Duodenal mucosa (tissue), 2 donors: ENCODE measurements around the gene CAMK4.

ENCODE experiments used
- H3K27ac ChIP-seq: one replicate; pipeline ENCODE4 v1.7.0; 2013; ENCODE audit warnings: low read depth, low read length
- H3K27me3 ChIP-seq, 2 donors: one replicate each; pipeline ENCODE4 v1.7.0; 2013; ENCODE audit warnings: low read length in 2 of 2, control low read depth in 1 of 2; ENCODE audit not compliant: insufficient read depth in 2 of 2, control insufficient read depth in 1 of 2
- H3K36me3 ChIP-seq, 2 donors: one replicate each; pipeline ENCODE4 v1.7.0; 2013; ENCODE audit warnings: low read length in 2 of 2, control low read depth in 1 of 2; ENCODE audit not compliant: insufficient read depth in 2 of 2, control insufficient read depth in 1 of 2
- H3K4me1 ChIP-seq, 2 donors: one replicate each; pipeline ENCODE4 v1.7.0; 2013; ENCODE audit warnings: low read length in 2 of 2, control low read depth in 1 of 2; ENCODE audit not compliant: insufficient read depth in 2 of 2, control insufficient read depth in 1 of 2
- H3K4me3 ChIP-seq, 2 donors: one replicate each; pipeline ENCODE4 v1.7.0; 2013; ENCODE audit warnings: low read length in 2 of 2, low read depth in 1 of 2
- H3K9ac ChIP-seq, 2 donors: one replicate each; pipeline ENCODE4 v1.7.0; 2013; ENCODE audit warnings: low read length in 2 of 2, low read depth in 1 of 2
- H3K9me3 ChIP-seq, 2 donors: one replicate each; pipeline ENCODE4 v1.7.0; 2013; ENCODE audit warnings: low read length in 2 of 2, control low read depth in 1 of 2; ENCODE audit not compliant: control insufficient read depth in 1 of 2

Gene CAMK4

DNA sequence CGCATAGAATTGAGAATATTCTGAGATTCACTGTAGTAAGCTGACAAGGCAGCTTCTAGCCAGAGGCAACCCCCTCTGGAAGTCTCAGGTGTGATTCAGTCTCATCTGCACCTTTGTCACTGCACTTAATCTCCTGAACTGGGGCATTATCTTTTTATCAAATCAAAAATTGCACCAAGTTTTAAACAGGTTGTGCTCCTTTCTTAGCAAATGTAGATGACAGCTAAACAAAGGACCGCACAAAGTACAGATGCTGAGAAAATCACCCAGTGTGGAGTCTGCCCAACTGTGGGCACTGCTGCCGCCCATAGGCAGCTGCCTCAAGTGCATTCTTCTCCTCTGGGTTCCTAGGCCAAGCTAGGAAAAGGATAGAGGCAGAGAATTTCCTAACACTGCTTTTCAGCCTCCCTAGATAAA lies 237.1 kb downstream of the CAMK4 start:
- Histone ChIP-seq H3K9ac (no peak overlapping the region), H3K4me1 (no peaks in the 10 kb centered on the region), H3K36me3 (no peaks in the 10 kb centered on the region), H3K27me3 (no peaks in the 10 kb centered on the region), H3K27ac (no peak overlapping the region), H3K9me3 (no peaks in the 10 kb centered on the region), H3K4me3 (no peak overlapping the region)

DNA sequence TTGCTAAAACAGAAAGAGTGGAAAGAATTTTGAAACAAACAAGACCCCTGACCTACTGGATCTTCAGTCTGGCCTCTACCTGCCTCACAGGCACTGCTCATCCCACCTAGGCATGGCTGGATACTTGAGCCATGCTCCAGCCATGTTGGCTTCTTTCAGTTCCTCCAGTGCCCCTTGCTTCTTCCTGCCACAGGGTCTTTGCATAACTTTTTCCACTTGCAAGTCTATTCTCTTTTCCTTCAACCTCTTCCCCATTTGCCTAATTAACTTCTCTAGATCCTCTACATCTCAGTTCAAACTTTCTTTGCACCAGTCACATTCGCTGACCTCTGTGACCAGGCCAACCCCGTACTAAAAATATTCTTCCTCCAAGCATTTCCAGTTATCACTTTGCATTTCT lies 237.8 kb downstream of the CAMK4 start:
- Histone ChIP-seq H3K9me3 (no peaks in the 10 kb centered on the region), H3K27ac (no peak overlapping the region), H3K36me3 (no peaks in the 10 kb centered on the region), H3K27me3 (no peaks in the 10 kb centered on the region), H3K4me1 (no peaks in the 10 kb centered on the region), H3K9ac (no peak overlapping the region), H3K4me3 (no peak overlapping the region)

DNA sequence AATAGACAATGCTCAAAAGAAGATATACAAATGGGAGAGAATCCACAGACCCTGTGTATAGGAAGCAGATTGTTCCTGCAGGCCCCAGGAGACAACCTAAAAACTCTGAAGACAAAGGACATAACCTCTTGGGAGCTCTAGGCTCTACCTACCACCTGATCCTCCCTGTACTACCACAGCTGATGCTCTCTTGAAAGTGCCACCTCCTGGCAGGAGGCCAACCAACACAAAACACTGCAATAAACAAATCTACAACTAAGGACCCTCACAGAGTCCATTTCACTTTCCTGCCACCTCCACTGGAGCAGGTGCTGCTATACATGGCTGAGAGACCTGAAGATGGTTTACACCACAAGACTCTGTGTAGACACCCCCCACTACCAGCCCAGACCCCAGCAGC lies 239.1 kb downstream of the CAMK4 start:
- no peaks in the 10 kb centered on the region for H3K4me1 ChIP-seq
- no peaks in the 10 kb centered on the region for H3K9me3 ChIP-seq
- H3K27me3 ChIP-seq: no peaks in the 10 kb centered on the region
- H3K4me3 ChIP-seq: no peak overlapping the region
- H3K27ac ChIP-seq: no peak overlapping the region
- no peak overlapping the region for H3K9ac ChIP-seq
- H3K36me3 ChIP-seq: no peaks in the 10 kb centered on the region

- no peaks in the 10 kb centered on the region for H3K36me3 ChIP-seq
- no peaks in the 10 kb centered on the region for H3K4me1 ChIP-seq
- H3K27me3 ChIP-seq: no peaks in the 10 kb centered on the region
- H3K4me3 ChIP-seq: no peak overlapping the region
- H3K9me3 ChIP-seq: no peaks in the 10 kb centered on the region
- H3K9ac ChIP-seq: no peak overlapping the region
- no peak overlapping the region for H3K27ac ChIP-seq
Observed at GRCh38 chr5:111469293-111469896, 245.2 kb downstream of the CAMK4 start.

DNA sequence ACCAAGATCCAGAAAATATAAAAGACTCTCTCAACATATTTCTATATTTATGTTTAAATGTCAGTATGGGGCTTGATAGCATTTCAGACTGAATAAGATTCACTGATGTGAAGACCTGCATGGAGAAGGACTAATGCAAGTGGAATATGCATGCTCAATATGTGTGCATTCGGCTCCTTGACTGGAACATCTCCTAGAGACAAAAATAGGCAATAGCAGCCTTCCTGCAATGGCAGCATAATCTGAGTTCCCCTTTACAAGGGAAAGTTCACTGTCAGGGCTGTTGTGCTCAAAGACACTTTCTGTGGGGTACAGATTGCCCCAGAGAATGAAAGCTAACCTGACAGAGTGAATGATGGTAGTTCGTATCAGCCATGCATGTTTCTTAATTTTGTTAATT lies 245.7 kb downstream of the CAMK4 start:
- Histone ChIP-seq H3K36me3 (no peaks in the 10 kb centered on the region), H3K4me1 (no peaks in the 10 kb centered on the region), H3K9me3 (no peaks in the 10 kb centered on the region), H3K4me3 (no peak overlapping the region), H3K27ac (no peak overlapping the region), H3K27me3 (no peaks in the 10 kb centered on the region), H3K9ac (no peak overlapping the region)

GRCh38 chr5:111472096-111472495 lies 247.9 kb downstream of the CAMK4 start:
- Histone ChIP-seq H3K27ac (no peak overlapping the region), H3K4me1 (no peaks in the 10 kb centered on the region), H3K9ac (no peak overlapping the region), H3K4me3 (no peak overlapping the region), H3K36me3 (no peaks in the 10 kb centered on the region), H3K27me3 (no peaks in the 10 kb centered on the region), H3K9me3 (no peaks in the 10 kb centered on the region)

GRCh38 chr5:111472579-111472978 lies 248.4 kb downstream of the CAMK4 start:
- Histone ChIP-seq H3K27me3 (no peaks in the 10 kb centered on the region), H3K36me3 (no peaks in the 10 kb centered on the region), H3K4me1 (no peaks in the 10 kb centered on the region), H3K4me3 (no peak overlapping the region), H3K9ac (no peak overlapping the region), H3K27ac (no peak overlapping the region), H3K9me3 (no peaks in the 10 kb centered on the region)

DNA sequence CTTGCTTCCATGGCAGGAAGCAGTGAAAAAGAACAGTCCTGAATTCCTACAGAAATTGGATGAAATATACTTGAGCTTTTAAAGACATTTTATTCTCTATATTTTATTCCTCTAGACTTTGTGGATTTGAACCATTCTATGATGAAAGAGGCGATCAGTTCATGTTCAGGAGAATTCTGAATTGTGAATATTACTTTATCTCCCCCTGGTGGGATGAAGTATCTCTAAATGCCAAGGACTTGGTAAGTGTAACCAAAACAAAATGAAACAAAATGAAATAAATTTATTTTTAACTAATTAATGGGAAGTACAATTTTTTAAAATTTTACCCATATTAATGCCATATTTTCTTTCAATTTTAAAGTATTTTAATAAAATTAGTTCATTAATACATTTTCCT lies 254.1 kb downstream of the CAMK4 start:
- Histone ChIP-seq H3K4me3 (no peak overlapping the region), H3K9ac (no peak overlapping the region), H3K4me1 (no peaks in the 10 kb centered on the region), H3K9me3 (no peaks in the 10 kb centered on the region), H3K36me3 (no peaks in the 10 kb centered on the region), H3K27ac (no peak overlapping the region), H3K27me3 (no peaks in the 10 kb centered on the region)

DNA sequence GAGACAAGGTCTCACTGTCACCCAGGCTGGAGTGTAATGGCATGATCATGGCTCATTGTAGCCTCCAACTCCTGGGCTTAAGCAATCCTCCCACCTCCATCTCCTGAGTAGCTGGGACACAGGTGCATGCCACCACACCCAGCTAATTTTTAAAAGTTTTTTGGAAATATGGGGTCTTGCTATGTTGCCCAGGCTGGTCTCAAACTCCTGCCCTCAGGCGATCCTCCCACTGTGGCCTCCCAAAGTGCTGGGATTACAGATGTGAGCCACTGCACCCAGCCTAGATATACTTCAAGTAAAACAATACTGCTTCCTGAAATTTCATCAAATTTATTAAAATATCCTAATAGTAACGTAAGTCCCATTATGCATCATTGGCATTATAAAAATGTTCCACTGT lies 254.7 kb downstream of the CAMK4 start:
- H3K4me3 ChIP-seq: no peak overlapping the region
- H3K9me3 ChIP-seq: no peaks in the 10 kb centered on the region
- H3K9ac ChIP-seq: no peak overlapping the region
- H3K27ac ChIP-seq: no peak overlapping the region
- H3K36me3 ChIP-seq: no peaks in the 10 kb centered on the region
- no peaks in the 10 kb centered on the region for H3K4me1 ChIP-seq
- no peaks in the 10 kb centered on the region for H3K27me3 ChIP-seq

DNA sequence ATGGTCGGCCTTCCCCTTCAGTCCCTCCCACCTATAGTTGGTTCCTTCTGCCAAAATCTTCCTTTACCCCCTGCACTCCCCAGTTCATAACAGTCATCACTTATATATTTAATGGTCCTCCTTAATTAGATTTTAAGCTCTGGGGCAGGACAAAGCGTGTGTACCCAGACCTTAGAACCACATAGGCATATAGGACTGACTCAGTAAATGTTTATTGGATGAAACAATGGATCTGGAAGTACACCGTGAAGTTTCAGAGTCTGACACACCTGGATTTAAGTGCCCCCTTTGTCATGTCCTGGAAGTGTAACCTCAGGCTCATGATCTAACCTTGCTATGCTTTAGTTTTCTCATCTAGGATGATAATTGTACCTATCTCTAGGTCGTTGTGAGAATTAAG lies 256.2 kb downstream of the CAMK4 start:
- no peaks in the 10 kb centered on the region for H3K9me3 ChIP-seq

GRCh38 chr5:111486055-111486454 lies 261.9 kb downstream of the CAMK4 start:
- no peaks in the 10 kb centered on the region for H3K4me1 ChIP-seq
- H3K27ac ChIP-seq: no peak overlapping the region

More for the DNA sequence above, 256.2 kb downstream of the CAMK4 start:
- Histone ChIP-seq H3K4me3 (no peak overlapping the region), H3K36me3 (no peaks in the 10 kb centered on the region), H3K9ac (no peak overlapping the region), H3K27ac (no peak overlapping the region), H3K4me1 (no peaks in the 10 kb centered on the region), H3K27me3 (no peaks in the 10 kb centered on the region)

More at GRCh38 chr5:111486055-111486454, 261.9 kb downstream of the CAMK4 start:
- Histone ChIP-seq H3K4me3 (no peak overlapping the region), H3K9me3 (no peaks in the 10 kb centered on the region), H3K36me3 (no peaks in the 10 kb centered on the region), H3K9ac (no peak overlapping the region), H3K27me3 (no peaks in the 10 kb centered on the region)
